Uterus (tissue), 2 donors: Measurements from ENCODE around the gene AHDC1.

Source experiments
- CTCF ChIP-seq, 4 experiments: fragments of 200-600 bp in 2 of 4; fragments of 450-650 bp in 2 of 4; sonication (generic) in 2 of 4; IDR thresholded peaks; one replicate each; pipeline ENCODE4 v1.5.1; 2016 to 2019; ENCODE audit warnings: antibody characterized with exemption in 4 of 4, mild to moderate bottlenecking in 2 of 4, moderate library complexity in 1 of 4
- POLR2A ChIP-seq, 2 donors: fragments of 450-650 bp; IDR thresholded peaks; one replicate each; pipeline ENCODE4 v1.6.1; 2016; ENCODE audit warnings: antibody characterized with exemption in 2 of 2, mild to moderate bottlenecking in 1 of 2, moderate library complexity in 1 of 2

GRCh38 chr1:27569088-27569460 is 34.9 kb downstream of the AHDC1 start:
- no peak for TF ChIP-seq CTCF (IDR thresholded peaks at IDR 0.05)
- TF ChIP-seq POLR2A (IDR thresholded peaks at IDR 0.05) = peak in 1 of 2 donors; percentile 13
